ENCODE data around the gene ARID5B.

DNA sequence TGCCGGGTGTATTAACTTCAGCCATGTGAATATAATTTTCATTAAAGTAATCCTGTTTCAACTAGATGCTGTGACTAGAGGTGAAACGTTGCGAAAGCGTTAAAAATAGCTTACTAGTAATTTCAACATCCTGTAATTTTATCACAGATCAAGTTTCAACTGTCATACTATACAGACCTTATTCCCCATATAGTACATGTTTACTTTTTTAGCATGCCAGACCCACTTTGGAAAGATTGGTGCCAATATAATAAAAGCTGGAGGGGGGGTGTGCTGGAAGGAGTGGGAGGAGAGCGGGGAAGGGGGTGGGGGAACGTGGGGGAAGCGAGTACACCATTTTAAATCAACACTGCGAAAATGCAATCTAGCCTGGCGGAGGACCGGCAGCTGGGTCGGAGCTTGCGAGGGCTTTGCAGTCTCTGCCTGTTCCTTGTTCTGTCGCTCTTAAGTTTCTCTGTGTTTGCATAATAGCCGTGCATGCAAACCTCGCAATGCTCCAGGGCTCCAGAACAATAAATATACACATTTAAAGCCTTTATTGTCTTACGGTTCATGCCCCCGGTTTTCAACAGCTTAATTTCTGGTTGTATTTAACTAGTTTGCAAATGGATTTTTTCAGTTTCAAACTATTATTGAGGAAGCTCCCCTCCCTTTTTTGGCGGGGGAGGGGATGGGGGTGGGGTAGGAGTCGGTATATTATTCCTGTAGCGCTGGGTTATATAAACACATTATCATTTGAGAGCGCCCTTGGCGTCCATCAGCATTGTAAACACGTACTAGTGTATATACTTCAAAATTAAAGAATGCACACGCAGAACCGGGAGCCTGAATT, 1.3 kb upstream of the ARID5B start:
- TF ChIP-seq, protein P1, sequence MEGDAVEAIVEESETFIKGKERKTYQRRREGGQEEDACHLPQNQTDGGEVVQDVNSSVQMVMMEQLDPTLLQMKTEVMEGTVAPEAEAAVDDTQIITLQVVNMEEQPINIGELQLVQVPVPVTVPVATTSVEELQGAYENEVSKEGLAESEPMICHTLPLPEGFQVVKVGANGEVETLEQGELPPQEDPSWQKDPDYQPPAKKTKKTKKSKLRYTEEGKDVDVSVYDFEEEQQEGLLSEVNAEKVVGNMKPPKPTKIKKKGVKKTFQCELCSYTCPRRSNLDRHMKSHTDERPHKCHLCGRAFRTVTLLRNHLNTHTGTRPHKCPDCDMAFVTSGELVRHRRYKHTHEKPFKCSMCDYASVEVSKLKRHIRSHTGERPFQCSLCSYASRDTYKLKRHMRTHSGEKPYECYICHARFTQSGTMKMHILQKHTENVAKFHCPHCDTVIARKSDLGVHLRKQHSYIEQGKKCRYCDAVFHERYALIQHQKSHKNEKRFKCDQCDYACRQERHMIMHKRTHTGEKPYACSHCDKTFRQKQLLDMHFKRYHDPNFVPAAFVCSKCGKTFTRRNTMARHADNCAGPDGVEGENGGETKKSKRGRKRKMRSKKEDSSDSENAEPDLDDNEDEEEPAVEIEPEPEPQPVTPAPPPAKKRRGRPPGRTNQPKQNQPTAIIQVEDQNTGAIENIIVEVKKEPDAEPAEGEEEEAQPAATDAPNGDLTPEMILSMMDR (IDR thresholded peaks at IDR 0.05), result no peak
- TF ChIP-seq POLR2A (IDR thresholded peaks at IDR 0.05), result no peak
